Heart left ventricle (tissue), 13 donors: Measurements from ENCODE around the gene FXYD5.

Experiments
- CTCF ChIP-seq, 12 donors: fragments of 200-600 bp; sonication (generic) in 4 of 12; IDR thresholded peaks; one replicate each; pipeline versions ENCODE4 v1.5.0 to v1.8.0; 2018 to 2022; ENCODE audit warnings: antibody characterized with exemption in 12 of 12, mild to moderate bottlenecking in 5 of 12
- POLR2A ChIP-seq, 2 donors: fragments of 450-650 bp; IDR thresholded peaks; one replicate each; pipeline ENCODE4 v1.6.1; 2017; ENCODE audit warnings: antibody characterized with exemption in 2 of 2, mild to moderate bottlenecking in 2 of 2, moderate library complexity in 2 of 2
- donor health status: ischemic (EF 13 %, LVEDD 7.1; RV severe dilation, severe dysfunction).
- donor health status: DM: no; HTN: yes; CAD: no.
- donor health status: DM: no; HTN: no; CAD: no.
- donor health status: ischemic (EF 25% LVEDD 6.9; RV normal size, moderate dysfunction).
- donor health status: ischemic (EF 25% LVEDD 5.7; RV mildly dilated, moderate dysfunction).
- donor health status: ischemic (EF 35%, LVEDD 5.7; RV mildly dilated, moderate dysfunction).
- donor health status: nonischemic (EF 11% LVEDD 7.7; RV severe dilation, severe dysfunction).
- donor health status: DM: yes; HTN: yes; CAD: no.
- donor health status: PGD.
- donor health status: ischemic (EF 29% LVEDD 5.4; RV normal size, mild dysfunction).
- donor health status: nonischemic (EF 23%, LVEDD 6.1; RV moderate dilation, normal function).

GRCh38 chr19:35207391-35207871, 52.9 kb downstream of the FXYD5 start:
- TF ChIP-seq CTCF (IDR thresholded peaks at IDR 0.05) (no peak), POLR2A (IDR thresholded peaks at IDR 0.05) (no peak)
